Stimulated activated CD8-positive, alpha-beta memory T cell treated with anti-CD3 and anti-CD28 coated beads, Interleukin-7, amount 100 ng/mL, for 1 hour (primary cell): ENCODE results near the gene LAMB2.

ENCODE experiments used
- DNase-seq, 2 donors: peaks; one replicate each; pipeline ENCODE4 v3.0.0-alpha.2; 2020; ENCODE audit warnings: low read depth in 2 of 2

LAMB2 gene

DNA sequence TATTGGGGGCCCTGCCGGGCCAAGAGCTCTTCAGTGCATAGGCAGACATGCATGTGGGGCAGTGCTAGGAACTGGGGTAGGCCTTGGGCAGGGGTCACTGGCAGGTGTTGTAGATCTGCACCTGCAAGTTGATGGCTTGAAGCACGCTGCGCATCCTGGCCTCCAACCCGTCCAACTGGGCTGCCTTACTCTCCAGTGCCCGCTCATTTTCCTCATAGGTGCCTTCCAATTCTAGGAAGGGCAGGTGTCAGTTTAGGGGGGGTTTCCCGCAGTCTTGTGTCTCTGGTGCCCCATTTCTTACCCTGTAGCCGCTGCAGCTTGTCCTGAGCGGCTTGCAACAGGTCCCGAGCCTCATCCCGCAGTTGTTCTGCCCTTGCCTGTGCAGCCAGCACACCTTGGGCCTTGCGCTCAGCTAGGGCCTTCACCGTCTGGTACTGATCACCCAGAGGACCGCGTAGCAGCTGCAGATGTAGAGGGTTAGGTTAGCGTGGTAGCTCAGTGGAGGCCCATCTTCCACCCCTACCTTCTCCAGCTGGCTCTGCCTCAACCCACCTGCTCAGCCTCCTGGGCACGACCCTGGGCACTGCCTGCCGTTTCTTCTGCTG lies 11.6 kb downstream of the LAMB2 start:
- DNase-seq = no peak

DNA sequence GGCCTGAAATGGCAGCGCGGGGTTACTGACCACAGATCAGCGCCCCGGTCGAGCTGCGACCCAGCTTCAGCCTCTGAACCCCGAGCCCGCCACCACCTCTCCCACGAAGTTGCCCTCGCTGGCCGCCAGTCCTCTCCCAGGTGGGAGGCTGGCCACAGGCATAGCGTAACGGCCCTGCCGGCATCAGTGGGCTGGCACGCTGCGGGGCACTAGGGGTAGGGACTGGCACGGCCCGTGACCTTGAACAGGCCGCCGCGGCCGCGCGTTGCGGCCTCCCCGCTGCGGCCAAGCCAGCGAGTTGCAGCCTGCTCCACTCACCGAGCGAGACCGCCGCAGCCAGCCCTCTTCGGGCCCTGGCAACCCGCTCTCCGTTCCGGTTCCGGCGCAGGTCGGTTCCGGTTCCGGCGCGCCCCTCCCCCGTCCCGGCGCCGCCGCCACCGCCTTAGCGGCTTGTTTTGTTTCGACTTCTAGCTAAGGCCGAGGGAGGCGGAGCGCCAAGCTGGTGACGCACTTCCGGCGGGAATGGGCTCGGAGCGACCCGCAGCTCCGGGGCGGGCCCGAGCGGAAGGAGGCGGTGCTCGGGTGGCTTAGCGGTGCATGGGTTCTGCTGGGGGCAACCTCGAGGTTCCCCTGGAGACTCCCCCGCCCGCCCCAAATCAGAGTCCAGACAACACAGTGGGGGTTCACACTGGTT lies 12.3 kb downstream of the LAMB2 start, which contains the start of gene USP19:
TSS of gene USP19 (minus strand) at position 386 of the 694 bp plus-strand sequence. CDS start 1,678 bp downstream, outside the sequence.
- DNase-seq = peak; percentile 82 to 86

DNA sequence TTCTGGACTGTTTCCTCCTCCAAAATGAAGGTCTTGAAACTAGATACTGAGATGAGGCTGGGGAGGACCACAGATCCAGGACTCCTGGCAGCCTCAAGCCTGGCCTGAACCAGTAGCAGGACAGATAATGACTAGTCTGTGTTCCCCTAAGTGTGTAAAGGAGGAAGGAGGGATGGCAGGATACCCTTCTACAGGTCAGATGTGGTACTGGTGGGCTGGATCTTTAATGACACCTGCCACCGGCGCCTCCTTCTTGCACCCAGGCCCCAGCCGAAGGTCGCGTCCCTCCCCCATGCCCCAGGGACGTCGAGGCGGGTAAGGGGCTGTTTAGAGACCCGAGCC lies 12.8 kb downstream of the LAMB2 start:
- no peak for DNase-seq

DNA sequence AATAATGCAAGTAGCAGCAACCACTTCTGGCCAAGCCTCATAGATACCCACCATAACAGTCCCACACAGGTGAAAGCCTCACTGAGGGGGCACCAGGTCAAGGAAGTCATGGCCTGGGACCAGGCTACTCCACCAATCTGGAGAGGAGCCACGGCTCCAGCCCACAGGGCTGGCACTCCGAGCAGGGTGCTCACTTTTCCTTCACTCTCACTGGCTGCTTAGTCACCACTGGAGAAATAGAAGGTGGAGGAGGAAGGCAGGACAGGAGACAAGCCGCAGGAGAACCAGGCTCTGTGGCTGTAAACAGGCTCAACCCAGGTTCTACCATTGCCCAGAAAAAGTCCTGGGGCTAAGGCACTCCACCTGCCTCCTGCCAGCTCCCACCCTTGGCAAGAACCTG lies 13.4 kb downstream of the LAMB2 start:
- no peak for DNase-seq

DNA sequence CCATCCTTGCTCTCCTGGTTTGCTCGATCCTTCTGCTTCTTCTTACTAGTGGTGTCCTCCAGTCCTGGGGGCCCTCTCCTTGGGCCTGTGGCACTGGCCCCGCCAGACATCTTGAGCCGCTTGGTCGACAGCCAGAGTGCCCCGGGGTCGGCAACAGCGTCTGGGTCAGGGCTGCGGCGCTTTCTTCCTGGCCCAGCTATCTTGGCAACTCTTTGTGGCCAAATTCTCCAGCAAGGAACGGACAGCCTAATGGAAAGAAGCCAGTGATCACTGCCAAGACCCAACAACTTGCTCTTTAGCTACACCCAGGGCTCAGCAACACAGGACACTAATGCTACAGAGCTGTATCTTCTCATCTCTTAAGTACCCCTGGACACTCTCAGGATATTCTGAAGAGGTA lies 13.8 kb downstream of the LAMB2 start:
- DNase-seq = no peak

DNA sequence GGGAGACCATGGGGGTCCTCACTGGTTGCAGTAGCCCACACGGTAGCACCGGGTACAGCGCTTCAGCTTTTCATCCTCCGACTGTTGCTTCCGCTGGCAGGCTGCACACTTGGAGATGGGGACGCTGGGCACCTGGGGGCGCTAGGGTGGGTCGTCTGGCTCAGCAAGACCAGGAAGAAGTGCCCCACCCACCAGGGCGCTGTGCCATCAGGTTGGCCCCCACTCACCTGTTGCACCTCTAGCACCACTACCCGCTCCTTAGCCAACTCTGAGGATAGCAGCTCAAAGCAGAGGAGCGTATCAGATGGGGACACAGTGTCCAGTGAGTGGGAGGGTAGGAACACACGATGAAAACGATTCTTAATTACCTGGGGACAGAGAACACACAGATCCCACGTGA lies 20.6 kb downstream of the LAMB2 start:
- DNase-seq = no peak

DNA sequence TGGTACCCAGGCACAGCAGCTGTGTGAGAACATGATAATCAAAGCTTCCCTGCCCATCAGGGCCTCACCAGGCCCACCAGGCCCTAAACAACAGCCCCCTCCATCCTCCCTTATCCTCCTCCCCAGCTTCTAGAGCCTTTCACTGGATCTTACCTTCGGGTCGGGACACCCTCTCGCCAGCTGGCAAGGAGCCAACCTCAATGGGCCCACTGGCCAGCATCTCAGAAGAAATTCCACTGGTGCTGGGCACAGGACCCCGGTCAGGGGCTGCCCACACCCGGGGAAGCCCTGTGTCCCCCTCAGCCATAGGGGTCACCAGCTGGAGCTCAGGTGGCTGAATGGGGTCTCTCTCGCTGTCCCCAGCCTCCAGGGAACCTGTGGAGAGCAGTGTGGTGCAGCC lies 21.5 kb downstream of the LAMB2 start:
- no peak for DNase-seq

DNA sequence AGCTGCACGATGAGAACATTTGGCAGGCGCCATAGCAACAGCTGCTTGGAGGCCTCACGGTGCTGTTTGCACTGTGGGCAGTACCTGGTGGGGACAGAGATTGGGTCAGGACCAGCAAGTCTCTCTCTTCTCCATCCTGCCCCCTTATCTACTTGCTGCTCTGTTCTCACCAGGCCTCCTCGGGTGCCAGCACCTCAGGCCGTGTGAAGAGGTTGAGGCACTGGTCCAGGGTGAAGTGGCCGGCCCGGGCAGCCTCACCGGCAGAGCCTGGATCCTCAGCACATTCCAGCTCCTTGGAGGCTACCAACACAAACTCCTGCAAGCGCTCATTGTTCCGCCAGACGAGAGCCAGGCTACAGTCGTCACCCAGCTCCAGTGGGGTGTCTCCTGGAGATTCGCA lies 22.1 kb downstream of the LAMB2 start:
- DNase-seq = no peak

DNA sequence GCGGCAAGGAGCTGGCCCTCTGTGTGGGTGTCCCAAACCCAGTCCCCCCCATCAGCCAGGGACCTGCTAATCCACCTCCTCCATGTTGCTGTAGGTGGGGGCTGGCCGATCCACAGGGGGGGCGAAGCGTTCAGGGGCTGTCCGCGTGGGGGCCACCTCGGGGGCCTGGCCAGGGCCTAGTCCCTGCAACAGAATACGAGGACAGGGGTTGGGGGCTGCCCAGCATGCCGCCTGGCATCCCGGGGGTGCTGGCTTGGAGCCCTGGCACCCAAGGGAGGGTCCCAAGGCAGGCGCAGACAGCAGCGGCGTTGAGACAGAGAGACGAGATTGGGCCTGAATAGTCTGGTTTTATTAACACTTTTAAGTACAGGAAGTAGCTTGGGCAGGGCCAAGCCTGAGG lies 24.5 kb downstream of the LAMB2 start:
- DNase-seq = no peak

DNA sequence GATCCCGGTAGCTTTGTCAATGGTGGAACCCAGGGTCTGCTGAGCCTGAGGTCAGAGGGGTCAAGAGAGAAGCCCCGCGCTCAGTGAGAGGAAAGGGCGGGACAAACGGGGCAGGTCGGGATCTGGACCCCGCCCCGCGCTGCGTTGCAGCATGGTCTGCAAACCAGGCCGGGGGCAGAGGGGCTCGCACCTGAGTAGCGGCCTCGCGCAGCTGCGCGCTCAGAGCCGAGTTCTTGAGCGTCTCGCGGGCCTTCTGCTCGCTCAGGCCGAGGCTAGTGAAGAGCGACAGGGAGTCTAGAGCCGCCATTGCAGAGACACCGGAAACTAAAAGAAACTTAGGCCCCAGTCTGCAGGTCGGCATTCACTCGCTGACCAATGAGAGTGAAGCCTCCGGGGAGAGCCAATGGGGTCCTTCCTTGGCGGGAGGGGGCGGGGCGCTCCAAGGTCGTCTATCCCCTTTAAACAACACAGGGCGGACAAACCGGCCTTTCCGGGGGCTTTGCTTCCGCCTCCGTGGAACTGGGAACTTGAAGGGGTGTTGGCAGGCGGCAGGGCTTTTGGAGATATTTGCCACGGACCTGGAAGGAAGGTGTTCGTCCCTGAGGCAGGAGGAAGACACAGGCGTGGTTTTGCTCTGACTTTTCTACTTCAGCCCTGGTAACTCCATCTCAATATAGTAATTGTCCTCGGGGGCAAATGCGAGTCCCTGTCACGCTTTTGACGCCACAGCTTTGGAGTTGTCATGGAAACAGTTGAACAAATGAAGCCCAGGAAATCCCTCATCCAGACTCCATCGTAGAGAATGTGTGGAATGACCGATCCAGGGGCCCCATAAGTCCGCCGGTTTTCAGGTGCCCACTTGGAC lies 28.2 kb downstream of the LAMB2 start, which contains the start of gene QARS1:
TSS of gene QARS1 (minus strand) at position 331 of the 865 bp plus-strand sequence. CDS start at position 307, 24 bp downstream.
- peak; percentile 72 to 82 for DNase-seq

DNA sequence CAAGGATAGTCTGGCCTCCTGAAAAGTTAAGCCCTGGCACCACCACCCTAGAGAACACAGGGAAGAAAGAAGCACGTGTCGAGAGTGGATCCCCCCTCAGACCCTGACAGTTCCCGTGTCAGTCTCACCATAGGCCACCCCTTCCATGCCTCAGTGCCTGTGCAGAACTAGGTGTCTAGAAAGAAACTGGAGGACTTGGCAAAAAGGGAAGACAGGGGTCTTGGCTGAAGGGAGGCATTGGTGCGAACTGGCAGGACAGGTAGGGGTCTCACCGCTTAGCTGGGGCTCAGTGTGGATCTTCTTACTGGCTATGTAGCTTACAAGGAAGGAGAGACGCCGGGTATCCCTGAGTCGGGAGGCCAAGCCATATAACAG lies 28.8 kb downstream of the LAMB2 start:
- no peak for DNase-seq

DNA sequence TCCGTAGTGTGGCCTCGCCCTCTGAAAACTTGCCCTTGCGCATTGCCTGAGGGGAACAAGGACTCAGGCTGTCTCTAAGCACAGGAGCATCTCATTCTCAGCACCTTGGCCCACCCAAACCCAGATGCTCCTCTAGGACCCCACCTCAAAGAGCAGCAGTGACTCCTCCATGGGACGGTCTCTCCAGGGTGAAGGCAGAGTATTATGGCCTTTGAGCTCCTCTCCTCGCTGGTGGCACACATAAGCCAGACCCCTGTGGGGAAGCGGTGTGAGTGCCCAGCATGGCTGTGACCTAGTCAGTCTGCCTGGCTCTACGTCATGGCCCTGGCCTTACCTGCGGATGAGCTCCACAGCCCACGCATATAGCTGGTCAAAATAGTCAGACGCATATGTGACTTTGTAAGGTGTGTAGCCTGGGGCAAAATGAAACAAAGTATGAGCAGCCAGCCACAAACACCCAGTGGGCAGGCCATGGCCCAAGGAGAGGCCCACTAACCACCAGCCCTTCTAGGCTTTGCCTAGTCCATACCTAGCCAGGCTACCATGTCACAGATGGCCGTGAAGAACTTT lies 32.7 kb downstream of the LAMB2 start:
- no peak for DNase-seq

DNA sequence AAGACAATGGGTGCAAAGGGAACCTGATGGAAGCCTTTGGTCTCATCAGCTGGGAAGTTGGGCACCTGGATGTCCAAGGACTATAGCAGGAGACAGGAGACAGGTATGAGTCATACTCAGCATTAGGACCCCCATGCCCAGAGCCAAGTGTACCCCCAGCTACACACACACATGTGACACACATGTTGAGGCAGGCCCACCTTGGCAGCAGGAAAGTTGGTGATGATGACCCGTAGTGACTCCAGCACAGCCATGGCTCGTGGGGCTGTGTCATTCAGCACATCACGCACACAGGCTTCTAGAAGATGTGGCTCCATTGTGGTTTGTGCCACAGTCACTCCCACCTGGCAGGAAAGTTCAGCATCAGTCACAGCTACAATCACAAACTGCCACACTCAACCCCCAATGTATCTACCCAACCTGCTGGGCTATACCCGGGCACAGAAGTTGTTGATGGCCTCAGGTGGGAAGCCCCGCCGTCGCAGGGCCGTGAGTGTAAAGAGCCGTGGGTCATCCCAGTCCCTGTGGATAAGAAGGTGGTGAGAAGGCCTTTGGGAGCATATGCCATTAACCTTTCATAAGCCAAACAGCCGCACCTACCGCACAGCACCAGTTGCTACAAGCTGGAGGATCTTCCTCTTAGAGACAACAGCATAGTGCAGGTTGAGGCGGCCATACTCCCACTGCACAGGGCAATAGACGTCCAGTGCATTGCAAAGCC lies 33.8 kb downstream of the LAMB2 start:
- DNase-seq = no peak

DNA sequence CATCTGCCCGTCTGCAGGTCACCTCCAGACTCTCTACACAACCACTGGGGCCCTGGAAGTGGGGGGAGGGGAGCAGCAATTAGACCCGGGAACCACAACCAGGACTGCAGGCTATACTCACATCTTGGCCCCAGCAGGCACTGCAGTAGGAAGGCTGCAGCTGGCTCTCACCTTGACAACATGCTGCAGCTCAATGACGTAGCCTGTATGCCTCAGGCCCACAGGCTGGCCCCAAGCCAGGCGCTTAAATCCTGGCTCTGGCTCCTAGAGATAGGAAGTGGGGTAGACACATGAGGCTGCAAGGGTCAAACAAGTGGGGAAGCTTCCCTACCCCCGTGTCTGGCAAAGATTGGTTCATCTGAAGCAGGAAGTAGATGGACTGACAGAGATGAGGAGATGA lies 34.4 kb downstream of the LAMB2 start:
- no peak for DNase-seq

DNA sequence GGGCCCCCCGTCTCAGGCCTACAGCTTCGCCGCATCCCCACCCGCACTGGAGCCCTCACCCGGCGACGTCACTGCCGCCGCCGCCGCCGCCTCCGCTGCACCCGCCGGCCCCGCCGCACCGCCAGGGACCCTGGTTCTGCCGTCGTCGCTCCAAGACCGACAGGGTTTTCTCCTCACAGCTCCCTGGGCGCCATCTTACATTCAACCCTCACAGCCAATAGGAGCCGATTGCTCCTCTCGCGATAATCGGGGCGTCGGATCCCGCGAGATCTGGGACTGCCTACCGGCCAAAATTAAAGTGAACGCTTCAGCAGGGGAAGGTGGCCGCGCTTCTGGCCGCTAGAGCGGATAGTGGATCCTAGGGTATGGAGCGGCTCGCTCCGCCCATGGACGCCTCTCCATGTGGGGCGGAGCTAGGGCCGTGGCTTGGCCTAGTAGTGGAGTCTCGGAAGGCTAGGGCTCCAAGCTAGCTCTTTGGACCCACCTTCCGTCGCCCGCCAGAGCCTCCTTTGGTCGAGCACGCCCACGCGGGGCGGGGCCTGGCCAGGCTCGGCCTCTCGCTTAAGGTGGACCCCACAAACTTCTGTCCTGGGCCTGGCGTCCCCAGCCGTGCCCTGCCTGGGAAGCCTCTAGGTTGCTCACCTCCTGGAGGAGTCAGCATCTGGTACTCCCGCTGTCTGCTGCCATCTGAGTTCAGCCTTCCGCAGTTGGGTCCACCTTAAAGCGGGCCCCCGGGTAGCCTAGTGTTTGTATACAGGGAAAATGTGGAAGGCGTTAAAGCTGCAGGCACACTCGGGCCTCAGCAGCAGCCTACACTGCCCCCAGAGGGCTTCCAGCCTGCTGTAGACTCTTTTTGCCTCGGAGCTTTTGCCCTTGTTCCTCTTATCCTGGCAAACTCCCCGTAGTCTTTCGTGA lies 38.7 kb downstream of the LAMB2 start, which contains the start of gene QRICH1:
TSS of gene QRICH1 (minus strand) at position 219 of the 915 bp plus-strand sequence. CDS start 17,054 bp downstream, outside the sequence.
- DNase-seq = peak; percentile 87 to 90

DNA sequence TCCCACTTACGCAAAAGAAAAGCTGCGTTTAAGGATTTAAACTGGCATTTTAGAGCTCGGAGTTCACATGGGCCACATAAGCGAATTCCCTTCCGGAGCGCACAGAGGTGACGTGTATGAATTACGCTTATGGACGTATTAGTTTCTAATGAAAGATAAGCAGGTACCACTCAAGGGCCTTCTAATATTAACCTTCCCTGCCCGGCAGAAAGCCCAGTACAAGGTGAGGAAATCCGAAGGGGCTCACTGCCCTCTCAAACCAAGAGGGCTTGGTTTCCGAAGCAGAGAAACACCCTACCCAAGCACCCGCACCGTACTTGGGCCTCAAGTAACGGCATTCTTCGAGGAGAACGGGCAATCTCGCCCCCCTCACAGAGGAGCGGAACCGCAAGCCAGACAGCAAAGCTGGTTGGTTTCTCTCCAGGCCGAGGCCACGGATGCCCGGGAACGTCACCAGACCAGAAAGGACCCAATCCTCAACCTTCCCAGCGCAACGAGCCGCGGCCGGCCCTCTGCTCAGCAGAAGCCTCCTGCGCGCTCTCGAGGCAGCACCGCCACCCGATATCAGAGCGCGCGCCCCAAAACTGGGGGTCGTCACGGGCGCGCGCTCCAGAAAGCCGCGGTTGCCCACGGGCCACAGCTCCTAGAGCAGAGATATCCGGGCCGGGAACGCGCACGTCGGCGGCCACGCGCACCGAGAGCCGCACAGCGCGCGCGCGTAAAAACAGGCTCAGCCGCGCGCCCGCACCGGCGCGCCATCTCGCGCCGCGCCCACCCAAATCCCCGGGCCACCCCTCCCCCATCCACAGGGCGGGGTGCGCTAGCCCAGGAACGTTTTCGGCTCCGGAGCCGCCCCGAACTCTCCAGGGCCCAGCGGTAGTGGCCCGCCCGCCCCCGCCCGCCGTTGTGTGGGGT lies 39.7 kb downstream of the LAMB2 start:
- DNase-seq = peak; percentile 64

DNA sequence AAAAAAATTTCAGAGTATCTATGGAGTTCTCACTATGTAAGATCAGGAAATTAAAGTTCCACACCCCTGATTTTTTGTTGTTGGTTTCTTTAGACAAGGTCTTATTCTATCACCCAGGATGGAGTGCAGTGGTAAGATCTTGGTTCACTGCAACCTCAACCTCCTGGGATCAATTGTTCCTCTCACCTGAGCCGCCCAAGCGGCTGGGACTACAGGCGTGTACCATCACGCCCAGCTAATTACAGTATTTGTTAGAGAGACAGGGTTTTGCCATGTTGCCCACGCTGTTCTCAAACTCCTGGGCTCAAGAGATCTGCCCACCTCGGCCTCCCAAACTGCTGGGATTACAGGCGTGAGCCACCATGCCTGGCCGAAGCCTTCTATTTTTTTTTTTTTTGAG lies 51.4 kb downstream of the LAMB2 start:
- DNase-seq = no peak

DNA sequence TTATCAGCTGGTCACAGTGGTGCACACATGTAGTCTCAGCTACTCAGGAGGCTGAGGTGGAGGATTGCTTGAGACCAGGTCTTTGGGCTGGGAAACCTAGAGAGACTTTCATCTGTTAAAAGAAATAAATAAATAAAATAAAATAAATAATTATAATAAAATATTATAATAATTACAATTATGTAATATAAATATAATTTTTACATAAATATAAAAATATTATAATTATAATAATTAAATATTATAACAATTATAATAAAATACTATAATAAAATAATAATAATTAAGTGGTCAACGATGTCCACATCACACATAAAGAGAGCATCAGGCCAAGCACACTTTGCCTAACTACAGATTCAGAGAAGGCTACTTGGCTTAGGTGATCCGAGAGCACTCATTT lies 53.6 kb downstream of the LAMB2 start:
- no peak for DNase-seq

DNA sequence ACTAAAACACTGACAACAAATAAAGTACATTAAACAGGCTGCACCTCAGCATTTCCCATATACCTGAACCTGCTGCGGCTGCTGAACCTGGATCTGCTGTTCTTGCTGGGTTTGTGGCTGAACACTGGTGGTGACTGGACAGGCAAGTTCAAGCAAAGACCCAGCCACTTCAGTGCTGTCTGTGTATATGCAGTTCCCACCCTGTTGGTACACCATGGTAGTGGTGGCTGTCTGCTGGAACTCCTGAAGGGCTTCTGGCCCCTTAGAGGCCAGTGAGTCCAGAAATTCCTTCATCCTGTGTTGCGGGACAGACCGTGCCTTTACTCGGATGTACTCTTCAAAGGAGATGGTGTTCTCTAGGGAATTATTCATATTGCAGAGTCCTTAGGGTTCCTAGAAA lies 56.2 kb downstream of the LAMB2 start:
- DNase-seq = no peak
